ENCODE results near the gene JDP2. TPM values are rescaled to one million over a fixed set of nuclear protein-coding genes. Genes with fewer than 3 reads are reported as not detected.

The JDP2 gene
- total RNA-seq, 2 donors from 2014 or later, result 15.7 to 23.1 TPM

DNA sequence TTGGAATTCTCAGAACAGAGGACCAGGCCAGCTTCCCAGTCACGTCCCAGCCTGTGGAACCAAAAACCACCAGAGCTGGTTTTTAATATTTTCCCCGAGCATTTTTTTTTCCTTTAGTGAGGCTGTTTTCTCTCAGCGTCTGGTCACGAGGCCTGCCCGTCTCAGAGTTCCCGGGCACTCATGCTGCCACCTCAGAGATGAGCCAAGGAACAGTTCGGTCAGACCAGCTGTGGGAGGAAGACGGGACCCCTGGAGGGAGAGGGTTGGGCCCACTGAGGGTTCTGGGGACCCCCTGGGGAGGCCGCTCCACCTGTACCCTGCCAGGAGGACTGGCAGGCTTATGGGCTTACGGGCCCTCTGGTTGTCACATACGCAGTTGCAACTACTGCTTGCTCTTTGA, 39.9 kb downstream of the JDP2 start:
- Histone ChIP-seq H3K9me3 (ENCODE audit: control insufficient read depth, low read length) (no peaks in the 10 kb centered on the region), H3K36me3 (ENCODE audit: control insufficient read depth, insufficient read depth, low read length) (peaks cover 20% of the 10 kb centered on the region), H3K4me1 (ENCODE audit: control insufficient read depth, insufficient read depth, low read length) (no peaks in the 10 kb centered on the region), H3K9ac (ENCODE audit: extremely low read depth, low read length, poor library complexity, severe bottlenecking) (no peak overlapping the region), H3K27ac (ENCODE audit: low read depth, low read length) (no peak overlapping the region), H3K4me3 (ENCODE audit: low read length) (no peak overlapping the region), H3K27me3 (ENCODE audit: control insufficient read depth, insufficient read depth, low read length, poor library complexity, severe bottlenecking) (no peaks in the 10 kb centered on the region)
- Mint-ChIP-seq H3K36me3 (ENCODE audit: low read depth) (peaks cover 15% of the 10 kb centered on the region), H3K4me3 (no peak overlapping the region), H3K9me3 (no peaks in the 10 kb centered on the region), H3K4me1 (no peaks in the 10 kb centered on the region), H3K27me3 (ENCODE audit: insufficient read depth) (no peaks in the 10 kb centered on the region), H3K27ac (no peak overlapping the region)
- 94 to 100% methylated on average over 6 to 11 of the region's 11 CpGs for WGBS, 2 experiments (ENCODE audit: insufficient coverage in 1 of 2, insufficient read length in 1 of 2)
- peak; percentile 33 for DNase-seq
- TF ChIP-seq, protein P1, sequence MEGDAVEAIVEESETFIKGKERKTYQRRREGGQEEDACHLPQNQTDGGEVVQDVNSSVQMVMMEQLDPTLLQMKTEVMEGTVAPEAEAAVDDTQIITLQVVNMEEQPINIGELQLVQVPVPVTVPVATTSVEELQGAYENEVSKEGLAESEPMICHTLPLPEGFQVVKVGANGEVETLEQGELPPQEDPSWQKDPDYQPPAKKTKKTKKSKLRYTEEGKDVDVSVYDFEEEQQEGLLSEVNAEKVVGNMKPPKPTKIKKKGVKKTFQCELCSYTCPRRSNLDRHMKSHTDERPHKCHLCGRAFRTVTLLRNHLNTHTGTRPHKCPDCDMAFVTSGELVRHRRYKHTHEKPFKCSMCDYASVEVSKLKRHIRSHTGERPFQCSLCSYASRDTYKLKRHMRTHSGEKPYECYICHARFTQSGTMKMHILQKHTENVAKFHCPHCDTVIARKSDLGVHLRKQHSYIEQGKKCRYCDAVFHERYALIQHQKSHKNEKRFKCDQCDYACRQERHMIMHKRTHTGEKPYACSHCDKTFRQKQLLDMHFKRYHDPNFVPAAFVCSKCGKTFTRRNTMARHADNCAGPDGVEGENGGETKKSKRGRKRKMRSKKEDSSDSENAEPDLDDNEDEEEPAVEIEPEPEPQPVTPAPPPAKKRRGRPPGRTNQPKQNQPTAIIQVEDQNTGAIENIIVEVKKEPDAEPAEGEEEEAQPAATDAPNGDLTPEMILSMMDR (conservative IDR thresholded peaks at IDR 0.05), result no peak

- no peak overlapping the region for H3K27ac Mint-ChIP-seq
- 93 to 94% methylated on average over 16 of the region's 16 CpGs for WGBS, 2 experiments (ENCODE audit: insufficient coverage in 1 of 2, insufficient read length in 1 of 2)
These were observed 41.3 kb downstream of the JDP2 start for GRCh38 chr14:75469164-75469563.

GRCh38 chr14:75469606-75470237, 41.9 kb downstream of the JDP2 start:
- Histone ChIP-seq H3K27ac (ENCODE audit: low read depth, low read length) (no peak overlapping the region), H3K4me3 (ENCODE audit: low read length) (no peak overlapping the region), H3K27me3 (ENCODE audit: control insufficient read depth, insufficient read depth, low read length, poor library complexity, severe bottlenecking) (no peaks in the 10 kb centered on the region), H3K36me3 (ENCODE audit: control insufficient read depth, insufficient read depth, low read length) (peaks cover 13% of the 10 kb centered on the region), H3K9me3 (ENCODE audit: control insufficient read depth, low read length) (no peaks in the 10 kb centered on the region), H3K4me1 (ENCODE audit: control insufficient read depth, insufficient read depth, low read length) (no peaks in the 10 kb centered on the region), H3K9ac (ENCODE audit: extremely low read depth, low read length, poor library complexity, severe bottlenecking) (no peak overlapping the region)
- Mint-ChIP-seq H3K27me3 (ENCODE audit: insufficient read depth) (no peaks in the 10 kb centered on the region), H3K9me3 (no peaks in the 10 kb centered on the region), H3K27ac (no peak overlapping the region), H3K4me1 (no peaks in the 10 kb centered on the region), H3K4me3 (no peak overlapping the region), H3K36me3 (ENCODE audit: low read depth) (peaks cover 15% of the 10 kb centered on the region)
- TF ChIP-seq, protein P1 (conservative IDR thresholded peaks at IDR 0.05), result no peak
- DNase-seq, result no peak
- WGBS, 2 experiments (ENCODE audit: insufficient coverage in 1 of 2, insufficient read length in 1 of 2), result 93 to 99% methylated on average over 14 to 25 of the region's 25 CpGs

More at GRCh38 chr14:75469164-75469563, 41.3 kb downstream of the JDP2 start:
- Mint-ChIP-seq H3K4me3 (no peak overlapping the region), H3K4me1 (no peaks in the 10 kb centered on the region), H3K36me3 (ENCODE audit: low read depth) (peaks cover 15% of the 10 kb centered on the region), H3K9me3 (no peaks in the 10 kb centered on the region), H3K27me3 (ENCODE audit: insufficient read depth) (no peaks in the 10 kb centered on the region)
- no peaks in the 10 kb centered on the region for H3K9me3 ChIP-seq (ENCODE audit: control insufficient read depth, low read length)
- H3K27ac ChIP-seq (ENCODE audit: low read depth, low read length), result no peak overlapping the region
- H3K27me3 ChIP-seq (ENCODE audit: control insufficient read depth, insufficient read depth, low read length, poor library complexity, severe bottlenecking), result no peaks in the 10 kb centered on the region
- no peaks in the 10 kb centered on the region for H3K4me1 ChIP-seq (ENCODE audit: control insufficient read depth, insufficient read depth, low read length)
- H3K36me3 ChIP-seq (ENCODE audit: control insufficient read depth, insufficient read depth, low read length), result peaks cover 13% of the 10 kb centered on the region
- no peak overlapping the region for H3K9ac ChIP-seq (ENCODE audit: extremely low read depth, low read length, poor library complexity, severe bottlenecking)
- TF ChIP-seq, protein P1 (conservative IDR thresholded peaks at IDR 0.05), result no peak
- no peak overlapping the region for H3K4me3 ChIP-seq (ENCODE audit: low read length)
- peak; percentile 38 for DNase-seq

All from endodermal cell (in vitro differentiated cells).